ENCODE data around the gene PIGV.

- TF ChIP-seq MAX (IDR thresholded peaks at IDR 0.05) = no peak
- TF ChIP-seq TCF7L2 (IDR thresholded peaks at IDR 0.05; ENCODE audit: borderline replicate concordance, extremely low read depth, insufficient read depth, insufficient read length) = no peak
- TF ChIP-seq CTCF (IDR thresholded peaks at IDR 0.05 in 2 of 3, conservative IDR thresholded peaks at IDR 0.05 in 1 of 3; ENCODE audit: borderline replicate concordance in 1 of 3, insufficient read depth in 1 of 3, low read depth in 2 of 3, low read length in 2 of 3) = no peak
- TF ChIP-seq POLR2A (IDR thresholded peaks at IDR 0.05; ENCODE audit: borderline replicate concordance, extremely low read depth, insufficient read depth, insufficient read length) = no peak
- no peak for TF ChIP-seq EZH2 (IDR thresholded peaks at IDR 0.05)
Measured at GRCh38 chr1:26829184-26829911, 41.6 kb downstream of the PIGV start.

Measured in HCT116 (cell line).